GM19397 (cell line): ENCODE results near the gene ARHGAP26.
A peak's percentile ranks its signal among the peaks of the same experiment; 100 is the strongest.

Experiments used
- ATAC-seq: cut with Tn5 transposase; IDR thresholded peaks from one replicate; pipeline ENCODE4 v1.9.1; 2021; ENCODE audit warnings: mild to moderate bottlenecking, moderate library complexity; ENCODE audit not compliant: unreplicated experiment

Gene ARHGAP26

GRCh38 chr5:143051244-143052058, 281.3 kb downstream of the ARHGAP26 start:
- ATAC-seq, result no peak

- no peak for ATAC-seq
Measured at GRCh38 chr5:143052967-143053682, 282.9 kb downstream of the ARHGAP26 start.

GRCh38 chr5:143053780-143054179, 283.6 kb downstream of the ARHGAP26 start:
- ATAC-seq, result no peak

- ATAC-seq, result peak; percentile 48
Measured at GRCh38 chr5:143054480-143054941, 284.3 kb downstream of the ARHGAP26 start.

- ATAC-seq, result no peak
Measured at GRCh38 chr5:143055596-143056338, 285.6 kb downstream of the ARHGAP26 start.

GRCh38 chr5:143056339-143056704, 286.1 kb downstream of the ARHGAP26 start:
- ATAC-seq, result no peak

- ATAC-seq, result no peak
Measured at GRCh38 chr5:143056792-143057579, 286.8 kb downstream of the ARHGAP26 start.

- no peak for ATAC-seq
Measured at GRCh38 chr5:143057580-143057999, 287.4 kb downstream of the ARHGAP26 start.

GRCh38 chr5:143059355-143059754, 289.2 kb downstream of the ARHGAP26 start:
- no peak for ATAC-seq

GRCh38 chr5:143059976-143060765, 290.0 kb downstream of the ARHGAP26 start:
- no peak for ATAC-seq

GRCh38 chr5:143061161-143061945, 291.2 kb downstream of the ARHGAP26 start:
- ATAC-seq, result no peak

GRCh38 chr5:143062379-143062778, 292.2 kb downstream of the ARHGAP26 start:
- ATAC-seq, result no peak

- ATAC-seq, result no peak
Measured at GRCh38 chr5:143063175-143063970, 293.2 kb downstream of the ARHGAP26 start.

GRCh38 chr5:143064218-143064641, 294.1 kb downstream of the ARHGAP26 start:
- ATAC-seq, result no peak

GRCh38 chr5:143064676-143065075, 294.5 kb downstream of the ARHGAP26 start:
- no peak for ATAC-seq

GRCh38 chr5:143065185-143065965, 295.2 kb downstream of the ARHGAP26 start:
- ATAC-seq, result no peak

GRCh38 chr5:143065996-143066522, 295.9 kb downstream of the ARHGAP26 start:
- no peak for ATAC-seq
